Renal pelvis (tissue), 4 donors: ENCODE results near the gene MAML3. TPM values are rescaled to one million over a fixed set of nuclear protein-coding genes. Genes with fewer than 3 reads are reported as not detected.

ENCODE experiments used
- DNase-seq: peaks from one replicate; pipeline ENCODE4 v3.0.0-alpha.2; 2013
- polyA plus RNA-seq, 3 donors: library from polyadenylated mRNA; unstranded; fragments of 120-200 nt; gene quantifications; one replicate each; pipeline ENCODE4 v1.2.1, GENCODE V29; 2013; ENCODE audit not compliant: insufficient read length in 3 of 3

Gene MAML3
- polyA plus RNA-seq, 3 donors: 17.5 to 20.3 (median 17.6) TPM

DNA sequence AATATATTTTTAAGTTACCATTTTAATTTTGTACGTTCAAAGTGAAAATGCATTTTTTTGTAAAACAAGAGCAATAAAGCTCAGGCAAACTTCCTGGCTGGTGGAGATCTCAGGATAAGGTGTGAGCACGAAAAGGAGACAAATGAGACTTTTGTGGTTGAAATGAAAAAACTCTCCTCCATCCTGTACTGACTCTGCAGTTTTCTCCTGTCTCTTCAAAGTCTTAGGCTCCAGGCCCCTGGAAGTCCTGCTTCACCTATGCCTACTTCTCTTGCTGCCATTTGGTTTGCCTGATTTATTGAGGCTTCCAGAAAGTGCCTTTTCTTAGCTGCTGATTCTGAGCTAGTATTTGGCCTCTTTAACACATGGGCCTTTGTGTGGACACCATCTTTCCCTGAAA is 77.7 kb downstream of the MAML3 start:
- DNase-seq: no peak

DNA sequence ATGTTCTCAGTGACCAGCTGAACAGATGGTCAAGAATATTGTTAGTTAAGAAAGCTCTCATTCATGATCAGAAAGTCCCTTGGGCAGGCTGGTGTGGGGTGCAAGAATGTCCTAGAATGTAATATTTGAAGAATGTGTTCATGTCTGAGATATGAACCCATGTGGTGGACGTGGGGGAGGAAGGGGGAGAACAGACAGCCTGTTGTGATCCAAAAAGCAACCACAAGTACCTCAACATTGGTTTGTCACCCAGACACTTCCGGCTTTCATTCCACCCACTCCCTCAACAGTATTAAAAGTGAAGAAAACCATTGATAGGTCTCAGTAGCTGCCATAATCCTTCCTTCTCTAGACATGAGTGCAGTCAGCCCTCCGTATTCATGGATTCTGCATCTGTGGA is 82.2 kb downstream of the MAML3 start:
- DNase-seq: no peak

GRCh38 chr4:140070973-140071372 is 83.0 kb downstream of the MAML3 start:
- DNase-seq: no peak

DNA sequence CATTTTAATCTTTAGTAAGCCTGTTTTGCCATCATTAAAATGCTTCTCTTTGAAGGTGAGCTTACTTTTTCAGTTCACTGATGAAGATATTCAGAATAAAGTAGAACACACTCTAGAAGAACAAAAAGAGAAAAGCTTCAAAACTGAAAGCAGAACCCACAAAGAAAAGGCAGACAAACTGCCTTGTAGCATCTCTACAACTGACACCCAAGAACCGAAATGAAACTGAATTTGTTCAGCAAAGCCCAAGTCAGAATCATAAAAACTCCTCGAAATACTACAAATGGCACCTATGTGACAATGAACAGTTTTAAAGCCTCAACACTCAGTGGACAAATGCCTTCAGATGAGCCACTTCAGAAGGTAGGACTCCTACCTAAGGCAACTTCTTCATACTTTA is 83.6 kb downstream of the MAML3 start:
- no peak for DNase-seq

GRCh38 chr4:140069066-140069465 is 84.9 kb downstream of the MAML3 start:
- no peak for DNase-seq

DNA sequence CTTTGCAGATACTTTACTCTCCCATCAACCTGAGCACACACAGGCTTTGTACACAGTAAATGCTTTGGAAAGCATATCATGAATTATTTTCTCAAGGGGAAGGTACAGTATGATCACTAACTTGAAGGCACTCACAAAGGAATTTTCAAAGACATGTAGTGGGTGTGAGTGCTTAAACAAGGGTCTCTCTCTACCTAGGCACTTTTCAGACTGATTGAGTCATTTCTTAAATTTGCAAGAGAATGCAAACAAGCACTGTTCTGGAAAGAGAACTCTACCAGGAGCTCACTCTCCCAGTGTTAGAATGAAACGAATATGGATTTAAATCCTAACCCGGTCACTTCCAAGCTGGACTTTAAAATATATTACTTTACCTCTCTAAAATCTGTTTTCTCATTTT is 85.7 kb downstream of the MAML3 start:
- no peak for DNase-seq

GRCh38 chr4:140066031-140066930 is 87.7 kb downstream of the MAML3 start:
- DNase-seq: no peak

- no peak for DNase-seq
Observed at GRCh38 chr4:140065393-140065792, 88.6 kb downstream of the MAML3 start.

- no peak for DNase-seq
Observed at GRCh38 chr4:140061659-140062289, 92.2 kb downstream of the MAML3 start.

- DNase-seq: no peak
Observed at GRCh38 chr4:140061194-140061593, 92.8 kb downstream of the MAML3 start.

- no peak for DNase-seq
Observed at GRCh38 chr4:140059159-140059558, 94.8 kb downstream of the MAML3 start.

DNA sequence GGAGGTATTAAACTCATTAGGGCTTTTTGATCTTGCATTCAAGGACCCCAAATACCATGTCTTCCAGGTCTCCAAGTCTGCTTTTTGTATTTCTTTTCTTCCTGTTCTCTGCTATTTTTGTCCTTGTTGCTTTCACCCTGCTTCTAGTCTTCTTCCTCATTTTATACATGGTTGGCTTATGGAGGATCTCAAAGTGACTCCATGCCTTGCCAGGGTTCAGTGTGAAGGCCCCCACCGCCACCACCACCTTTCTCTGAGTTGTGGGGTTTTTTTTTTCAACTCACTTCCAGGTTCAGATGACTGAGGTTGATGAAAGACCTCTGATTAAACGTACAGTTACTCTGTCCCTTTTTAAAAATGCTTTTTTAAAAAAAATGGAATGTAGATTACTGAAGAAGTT is 96.3 kb downstream of the MAML3 start:
- no peak for DNase-seq

DNA sequence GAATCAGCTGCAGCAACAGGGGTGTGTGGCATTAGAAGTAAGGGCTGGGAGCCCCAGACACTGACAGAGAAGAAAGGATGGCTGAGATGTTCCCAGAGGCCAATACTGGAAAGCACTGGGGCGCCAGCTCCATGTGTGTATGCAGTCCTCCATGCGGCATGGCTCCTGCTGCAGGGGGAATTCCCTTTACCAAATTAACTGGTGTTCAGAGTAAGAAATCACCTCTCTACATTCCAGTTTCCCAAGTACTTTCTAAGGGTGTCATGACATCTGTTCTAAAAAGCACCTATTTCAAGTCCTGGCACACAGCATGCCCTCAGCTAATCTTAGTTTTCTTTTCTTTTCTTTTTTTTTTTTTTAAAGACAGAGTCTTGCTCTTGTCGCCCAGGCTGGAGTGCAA is 98.0 kb downstream of the MAML3 start:
- DNase-seq: no peak

DNA sequence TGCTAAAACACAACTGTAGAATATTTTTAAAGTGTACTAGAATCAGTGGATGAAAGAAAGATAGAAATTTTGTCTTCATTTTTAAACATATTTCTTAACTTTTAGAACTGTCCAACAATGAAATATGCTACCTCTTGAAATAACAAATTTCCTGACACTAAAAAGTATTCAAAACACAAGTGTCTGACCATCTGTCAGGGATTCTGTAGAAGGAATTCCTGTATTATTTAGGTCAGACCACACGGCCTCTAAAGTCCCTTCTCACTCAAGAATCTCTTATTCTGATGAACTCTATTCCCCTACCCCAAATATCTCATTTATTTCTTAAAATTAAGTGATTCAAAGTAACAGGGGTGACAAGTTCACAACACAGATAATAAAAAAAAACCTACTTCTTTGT is 99.1 kb downstream of the MAML3 start:
- no peak for DNase-seq

DNA sequence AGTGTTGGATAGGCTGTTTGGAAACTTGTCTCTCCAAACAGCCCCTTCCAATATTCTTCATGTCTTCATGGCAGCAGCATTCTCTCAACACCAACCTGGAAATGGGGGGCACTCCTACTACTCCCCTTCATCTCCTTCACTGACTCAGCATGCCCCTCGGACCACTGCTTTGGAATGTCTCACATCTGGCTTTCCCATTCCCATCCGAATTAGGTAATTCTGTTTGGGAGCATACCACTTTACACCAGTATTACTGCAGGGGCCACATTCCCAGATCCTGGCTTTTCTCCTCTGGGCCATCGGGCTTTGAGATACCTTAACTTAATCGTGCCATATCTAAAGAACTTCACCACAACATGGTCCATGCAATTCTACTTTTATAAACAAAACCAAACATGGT is 100.8 kb downstream of the MAML3 start:
- DNase-seq: no peak

DNA sequence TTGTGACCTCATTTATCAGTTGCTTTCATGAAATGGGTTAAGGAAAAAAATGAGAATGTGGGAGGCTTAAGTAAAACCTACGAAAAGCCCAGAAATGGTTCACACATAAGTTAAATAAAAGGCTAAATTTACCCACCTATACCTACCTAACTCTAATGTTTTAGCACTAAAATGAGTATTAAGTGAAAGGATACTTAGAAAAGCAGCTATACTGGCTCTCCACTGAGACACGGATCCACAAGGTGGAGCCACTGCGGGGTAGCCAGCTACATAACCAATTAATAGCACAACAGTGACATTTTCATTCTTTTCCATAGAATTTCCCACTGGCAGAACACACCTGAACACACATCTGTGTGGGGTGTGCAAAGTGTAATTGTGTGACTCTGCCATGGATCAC is 101.9 kb downstream of the MAML3 start:
- no peak for DNase-seq

- DNase-seq: no peak
Observed at GRCh38 chr4:140049849-140050637, 103.9 kb downstream of the MAML3 start.

DNA sequence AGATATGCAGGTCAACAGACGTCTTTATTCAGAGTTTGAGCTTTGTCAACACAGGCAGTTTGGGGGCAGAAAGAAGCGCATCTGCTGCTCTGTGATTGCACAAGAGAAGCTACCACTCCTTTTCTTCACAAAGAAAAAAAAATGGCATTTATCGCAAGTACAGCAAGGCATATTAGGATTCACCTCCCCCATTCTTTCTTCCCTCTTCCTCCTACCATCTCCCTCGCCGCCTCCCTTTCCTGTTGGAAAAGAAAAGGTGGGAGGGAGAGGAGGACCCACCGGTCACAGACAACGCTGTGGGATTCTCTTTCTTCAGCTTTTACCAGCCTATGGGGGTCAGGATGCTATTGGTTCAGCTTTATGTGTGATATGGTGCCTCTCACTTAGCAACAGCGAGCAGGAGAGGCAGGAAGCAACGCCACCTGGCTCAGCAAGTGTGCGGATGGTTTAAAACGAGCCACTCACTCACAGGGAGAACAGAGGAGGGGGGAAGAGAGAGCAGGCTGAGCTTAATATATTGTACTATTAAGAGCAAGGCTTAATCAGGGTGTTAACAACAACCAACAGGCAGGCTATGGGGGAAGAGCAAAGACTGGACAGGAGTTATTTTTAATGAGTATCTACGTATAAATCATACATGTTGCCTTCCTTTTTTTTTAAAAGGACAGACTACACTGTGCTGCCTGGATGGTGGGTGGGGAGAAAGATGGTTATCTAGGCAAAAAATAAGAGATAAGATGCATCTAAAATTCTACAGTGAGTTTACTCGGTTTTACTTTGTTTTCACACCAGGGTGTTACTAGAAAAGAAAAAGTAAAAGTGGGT is 104.7 kb downstream of the MAML3 start:
- peak; percentile 82 for DNase-seq

- DNase-seq: no peak
Observed at GRCh38 chr4:140048419-140048995, 105.5 kb downstream of the MAML3 start.

GRCh38 chr4:140047786-140048185 is 106.2 kb downstream of the MAML3 start:
- no peak for DNase-seq

- DNase-seq: no peak
Observed at GRCh38 chr4:140047017-140047640, 106.9 kb downstream of the MAML3 start.
